Measurements from ENCODE around the gene VSTM1.

- TF ChIP-seq EZH2 (optimal IDR thresholded peaks at IDR 0.05; ENCODE audit: low read depth, low read length) (no peak), CTCF (IDR thresholded peaks at IDR 0.05; ENCODE audit: low read length) (no peak), EZH2phosphoT487 (IDR thresholded peaks at IDR 0.05; ENCODE audit: low read length) (no peak)
Measured at GRCh38 chr19:54035215-54036178, 28.2 kb downstream of the VSTM1 start.
